Fibroblast of lung (primary cell): ENCODE measurements around the gene DCLRE1A.

Experiments
- EZH2 ChIP-seq: IDR thresholded peaks from 2 replicates; pipeline ENCODE4 v1.5.1; 2012; ENCODE audit warnings: low read length, control low read depth, mild to moderate bottlenecking; ENCODE audit errors: missing control alignments
- TF ChIP-seq, protein P1 (sequence below), 2 donors: IDR thresholded peaks in 1 of 2; conservative IDR thresholded peaks in 1 of 2; 1 replicate in 1 of 2; 2 replicates in 1 of 2; pipeline ENCODE4 v1.5.1; 2011 to 2012; ENCODE audit warnings: low read length in 2 of 2, control low read depth in 1 of 2, inconsistent platforms in 1 of 2, low read depth in 1 of 2, mild to moderate bottlenecking in 1 of 2

DNA sequence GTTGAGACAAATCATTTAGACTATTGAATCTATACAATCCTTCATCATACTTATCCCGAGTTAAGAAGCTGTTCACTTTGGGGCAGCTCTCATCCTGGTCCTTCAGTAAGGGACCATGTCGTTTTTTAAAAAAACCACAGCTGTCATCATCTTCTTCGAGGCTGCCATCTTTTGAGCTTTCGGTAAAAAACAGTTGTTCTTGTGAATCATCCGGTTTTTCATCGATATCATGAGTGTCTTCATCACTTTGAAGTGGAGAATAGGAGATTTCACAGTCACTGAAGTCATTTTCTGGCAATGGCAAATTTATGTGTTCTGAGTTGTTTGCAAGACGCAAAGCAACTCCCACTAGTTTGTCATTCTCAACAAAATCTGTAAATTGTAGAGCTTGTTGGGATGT, 3.9 kb downstream of the DCLRE1A start:
- TF ChIP-seq, protein P1, sequence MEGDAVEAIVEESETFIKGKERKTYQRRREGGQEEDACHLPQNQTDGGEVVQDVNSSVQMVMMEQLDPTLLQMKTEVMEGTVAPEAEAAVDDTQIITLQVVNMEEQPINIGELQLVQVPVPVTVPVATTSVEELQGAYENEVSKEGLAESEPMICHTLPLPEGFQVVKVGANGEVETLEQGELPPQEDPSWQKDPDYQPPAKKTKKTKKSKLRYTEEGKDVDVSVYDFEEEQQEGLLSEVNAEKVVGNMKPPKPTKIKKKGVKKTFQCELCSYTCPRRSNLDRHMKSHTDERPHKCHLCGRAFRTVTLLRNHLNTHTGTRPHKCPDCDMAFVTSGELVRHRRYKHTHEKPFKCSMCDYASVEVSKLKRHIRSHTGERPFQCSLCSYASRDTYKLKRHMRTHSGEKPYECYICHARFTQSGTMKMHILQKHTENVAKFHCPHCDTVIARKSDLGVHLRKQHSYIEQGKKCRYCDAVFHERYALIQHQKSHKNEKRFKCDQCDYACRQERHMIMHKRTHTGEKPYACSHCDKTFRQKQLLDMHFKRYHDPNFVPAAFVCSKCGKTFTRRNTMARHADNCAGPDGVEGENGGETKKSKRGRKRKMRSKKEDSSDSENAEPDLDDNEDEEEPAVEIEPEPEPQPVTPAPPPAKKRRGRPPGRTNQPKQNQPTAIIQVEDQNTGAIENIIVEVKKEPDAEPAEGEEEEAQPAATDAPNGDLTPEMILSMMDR (conservative IDR thresholded peaks at IDR 0.05 in 1 of 2, IDR thresholded peaks at IDR 0.05 in 1 of 2; ENCODE audit: low read depth in 1 of 2, low read length in 2 of 2): no peak
- TF ChIP-seq EZH2: no peak
